Measurements from ENCODE around the gene ARHGAP8.

ARHGAP8 gene

GRCh38 chr22:44802956-44803355 is 50.6 kb downstream of the ARHGAP8 start:
- no peak for DNase-seq (ENCODE audit: low read depth)

GRCh38 chr22:44804327-44804726 is 52.0 kb downstream of the ARHGAP8 start:
- no peak for DNase-seq (ENCODE audit: low read depth)

GRCh38 chr22:44805711-44806110 is 53.3 kb downstream of the ARHGAP8 start:
- DNase-seq (ENCODE audit: low read depth): no peak

- no peak for DNase-seq (ENCODE audit: low read depth)
Measured at GRCh38 chr22:44807232-44807631, 54.9 kb downstream of the ARHGAP8 start.

GRCh38 chr22:44807915-44808690 is 55.7 kb downstream of the ARHGAP8 start:
- DNase-seq (ENCODE audit: low read depth): no peak

GRCh38 chr22:44809456-44809855 is 57.1 kb downstream of the ARHGAP8 start:
- no peak for DNase-seq (ENCODE audit: low read depth)

GRCh38 chr22:44811141-44811540 is 58.8 kb downstream of the ARHGAP8 start:
- no peak for DNase-seq (ENCODE audit: low read depth)

- no peak for DNase-seq (ENCODE audit: low read depth)
Measured at GRCh38 chr22:44813416-44813815, 61.0 kb downstream of the ARHGAP8 start.

- no peak for DNase-seq (ENCODE audit: low read depth)
Measured at GRCh38 chr22:44814266-44815098, 62.1 kb downstream of the ARHGAP8 start.

GRCh38 chr22:44815099-44816070 is 63.0 kb downstream of the ARHGAP8 start:
- no peak for DNase-seq (ENCODE audit: low read depth)

- DNase-seq (ENCODE audit: low read depth): no peak
Measured at GRCh38 chr22:44816141-44816540, 63.8 kb downstream of the ARHGAP8 start.

- no peak for DNase-seq (ENCODE audit: low read depth)
Measured at GRCh38 chr22:44818727-44819126, 66.4 kb downstream of the ARHGAP8 start.

GRCh38 chr22:44819966-44820631 is 67.7 kb downstream of the ARHGAP8 start:
- DNase-seq (ENCODE audit: low read depth): no peak

- no peak for DNase-seq (ENCODE audit: low read depth)
Measured at GRCh38 chr22:44821741-44822475, 69.5 kb downstream of the ARHGAP8 start.

- DNase-seq (ENCODE audit: low read depth): no peak
Measured at GRCh38 chr22:44822534-44822933, 70.2 kb downstream of the ARHGAP8 start.

GRCh38 chr22:44823396-44823795 is 71.0 kb downstream of the ARHGAP8 start:
- no peak for DNase-seq (ENCODE audit: low read depth)

GRCh38 chr22:44823806-44824205 is 71.4 kb downstream of the ARHGAP8 start:
- no peak for DNase-seq (ENCODE audit: low read depth)

GRCh38 chr22:44824271-44824670 is 71.9 kb downstream of the ARHGAP8 start:
- no peak for DNase-seq (ENCODE audit: low read depth)

- no peak for DNase-seq (ENCODE audit: low read depth)
Measured at GRCh38 chr22:44825310-44826150, 73.2 kb downstream of the ARHGAP8 start.

GRCh38 chr22:44827666-44828190 is 75.4 kb downstream of the ARHGAP8 start:
- no peak for DNase-seq (ENCODE audit: low read depth)

Data from GM04503 (cell line).